Mesendoderm (in vitro differentiated cells): ENCODE measurements around the gene VWCE. TPM values are rescaled to one million over a fixed set of nuclear protein-coding genes. Genes with fewer than 3 reads are reported as not detected.

Experiments
- DNase-seq: peaks from one replicate; pipeline ENCODE4 v3.0.0; 2013
- H2AK5ac ChIP-seq: 2 replicates; pipeline ENCODE4 v1.6.1; 2013; ENCODE audit warnings: low read length, inconsistent platforms
- H2BK120ac ChIP-seq: 2 replicates; pipeline ENCODE4 v1.6.1; 2013; ENCODE audit warnings: low read depth, mild to moderate bottlenecking, low read length, moderate library complexity, mixed read lengths
- H2BK15ac ChIP-seq: replicated peaks from 2 replicates; pipeline ENCODE4 v1.6.1; 2013; ENCODE audit warnings: low read depth, mild to moderate bottlenecking, moderate library complexity
- H2BK5ac ChIP-seq: 2 replicates; pipeline ENCODE4 v1.6.1; 2013; ENCODE audit warnings: low read length, inconsistent platforms
- H3K18ac ChIP-seq: 2 replicates; pipeline ENCODE4 v1.6.1; 2013; ENCODE audit warnings: mild to moderate bottlenecking, low read length, mixed read lengths
- H3K23ac ChIP-seq: one replicate; pipeline ENCODE4 v1.6.1; 2013; ENCODE audit warnings: low read length
- H3K27ac ChIP-seq: 2 replicates; pipeline ENCODE4 v1.5.1; 2013; ENCODE audit warnings: low read depth, mild to moderate bottlenecking, inconsistent platforms, low read length, moderate library complexity
- H3K27me3 ChIP-seq: 2 replicates; pipeline ENCODE4 v1.6.1; 2013; ENCODE audit warnings: low read length, control low read depth, mild to moderate bottlenecking, inconsistent platforms; ENCODE audit not compliant: insufficient read depth, poor library complexity
- H3K36me3 ChIP-seq: 2 replicates; pipeline ENCODE4 v1.6.1; 2013; ENCODE audit warnings: low read length, inconsistent platforms; ENCODE audit not compliant: control insufficient read depth, insufficient read depth
- H3K4ac ChIP-seq: one replicate; pipeline ENCODE4 v1.6.1; 2013; ENCODE audit warnings: low read depth, mild to moderate bottlenecking, low read length, moderate library complexity
- H3K4me1 ChIP-seq: 2 replicates; pipeline ENCODE4 v1.6.1; 2013; ENCODE audit warnings: low read depth, low read length, inconsistent platforms; ENCODE audit not compliant: control insufficient read depth
- H3K4me2 ChIP-seq: 2 replicates; pipeline ENCODE4 v1.6.1; 2013; ENCODE audit warnings: low read length
- H3K4me3 ChIP-seq: 2 replicates; pipeline ENCODE4 v1.5.1; 2013; ENCODE audit warnings: mild to moderate bottlenecking, low read length
- H3K56ac ChIP-seq: one replicate; pipeline ENCODE4 v1.6.1; 2013; ENCODE audit warnings: low read length
- H3K79me1 ChIP-seq: 2 replicates; pipeline ENCODE4 v1.6.1; 2013; ENCODE audit warnings: low read length, inconsistent platforms
- H3K79me2 ChIP-seq: 2 replicates; pipeline ENCODE4 v1.6.1; 2013; ENCODE audit warnings: mild to moderate bottlenecking, low read length; ENCODE audit not compliant: control insufficient read depth, insufficient read depth
- H3K9ac ChIP-seq: 2 replicates; pipeline ENCODE4 v1.6.1; 2013; ENCODE audit warnings: low read length, inconsistent platforms
- H4K5ac ChIP-seq: one replicate; pipeline ENCODE4 v1.6.1; 2013; ENCODE audit warnings: low read length
- H4K8ac ChIP-seq: one replicate; pipeline ENCODE4 v1.6.1; 2013; ENCODE audit warnings: low read depth, mild to moderate bottlenecking, control low read depth, low read length, moderate library complexity
- WGBS: extraction: QIAGEN DNeasy Blood & Tissue Kit; methylation state at CpG from one replicate; pipeline ENCODE4 v1.1.7; 2013; ENCODE audit warnings: low lambda C conversion rate, missing lambda C conversion rate; ENCODE audit not compliant: insufficient coverage; ENCODE audit errors: extremely low coverage; 5-methylcytosine and 5-hydroxymethylcytosine counted together
- polyA plus RNA-seq, 2 experiments: library from polyadenylated mRNA; stranded (reverse); fragments of 200-250 nt; gene quantifications; one replicate each; pipeline ENCODE4 v1.2.3, GENCODE V29; 2013

VWCE gene, protein sequence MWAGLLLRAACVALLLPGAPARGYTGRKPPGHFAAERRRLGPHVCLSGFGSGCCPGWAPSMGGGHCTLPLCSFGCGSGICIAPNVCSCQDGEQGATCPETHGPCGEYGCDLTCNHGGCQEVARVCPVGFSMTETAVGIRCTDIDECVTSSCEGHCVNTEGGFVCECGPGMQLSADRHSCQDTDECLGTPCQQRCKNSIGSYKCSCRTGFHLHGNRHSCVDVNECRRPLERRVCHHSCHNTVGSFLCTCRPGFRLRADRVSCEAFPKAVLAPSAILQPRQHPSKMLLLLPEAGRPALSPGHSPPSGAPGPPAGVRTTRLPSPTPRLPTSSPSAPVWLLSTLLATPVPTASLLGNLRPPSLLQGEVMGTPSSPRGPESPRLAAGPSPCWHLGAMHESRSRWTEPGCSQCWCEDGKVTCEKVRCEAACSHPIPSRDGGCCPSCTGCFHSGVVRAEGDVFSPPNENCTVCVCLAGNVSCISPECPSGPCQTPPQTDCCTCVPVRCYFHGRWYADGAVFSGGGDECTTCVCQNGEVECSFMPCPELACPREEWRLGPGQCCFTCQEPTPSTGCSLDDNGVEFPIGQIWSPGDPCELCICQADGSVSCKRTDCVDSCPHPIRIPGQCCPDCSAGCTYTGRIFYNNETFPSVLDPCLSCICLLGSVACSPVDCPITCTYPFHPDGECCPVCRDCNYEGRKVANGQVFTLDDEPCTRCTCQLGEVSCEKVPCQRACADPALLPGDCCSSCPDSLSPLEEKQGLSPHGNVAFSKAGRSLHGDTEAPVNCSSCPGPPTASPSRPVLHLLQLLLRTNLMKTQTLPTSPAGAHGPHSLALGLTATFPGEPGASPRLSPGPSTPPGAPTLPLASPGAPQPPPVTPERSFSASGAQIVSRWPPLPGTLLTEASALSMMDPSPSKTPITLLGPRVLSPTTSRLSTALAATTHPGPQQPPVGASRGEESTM
- 7.1 TPM for polyA plus RNA-seq (2013, experiment 1 of 2)
- 6.7 TPM for polyA plus RNA-seq (2013, experiment 2 of 2)

DNA sequence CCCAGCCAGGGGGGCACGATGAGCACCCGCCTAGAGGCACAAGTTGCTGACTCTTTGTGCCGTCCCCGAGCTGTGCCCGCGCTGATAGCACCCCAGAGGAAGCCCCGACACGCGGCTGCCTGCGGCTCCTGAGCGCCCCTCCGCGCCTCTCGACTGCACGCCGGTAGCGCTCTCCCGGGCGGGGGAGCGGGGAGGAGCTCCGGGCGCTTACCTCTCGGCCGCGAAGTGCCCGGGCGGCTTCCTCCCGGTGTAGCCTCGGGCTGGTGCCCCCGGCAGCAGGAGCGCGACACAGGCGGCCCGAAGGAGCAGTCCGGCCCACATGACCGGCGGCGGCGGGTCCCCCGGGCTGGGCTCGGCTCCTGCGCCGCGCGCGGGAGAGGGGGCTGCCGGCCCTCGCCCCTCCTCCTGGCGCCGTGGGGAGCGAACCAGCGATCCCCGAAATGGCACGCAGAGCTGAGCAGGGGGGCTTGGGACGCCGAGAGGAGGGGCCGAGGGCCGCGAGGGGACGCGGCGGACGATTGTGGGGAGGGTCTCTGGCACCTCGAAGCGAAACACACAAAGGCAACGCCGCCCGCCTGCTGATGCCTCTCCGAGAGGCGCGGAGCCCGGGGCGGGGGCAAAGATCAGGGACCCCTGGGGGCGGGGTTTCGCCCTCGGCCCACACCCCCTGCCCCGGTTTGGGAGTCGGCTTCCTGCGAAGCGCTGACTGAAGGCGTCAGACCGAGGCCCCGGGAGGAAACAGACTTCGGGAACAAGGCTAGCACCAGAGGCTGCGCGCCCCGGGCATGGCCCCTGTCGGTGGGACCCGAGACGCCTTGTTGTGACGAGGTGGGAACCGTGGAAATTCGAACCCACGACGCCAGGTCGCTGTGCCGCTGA is at the start of gene VWCE:
Gene VWCE (minus strand): TSS at position 600 of the 879 bp plus-strand sequence. CDS start 279 bp downstream, at position 321.
- H3K36me3 ChIP-seq, result peaks cover 6% of the 10 kb centered on the region
- H2BK15ac ChIP-seq, result no peak within 1 kb of the TSS
- no CpG with 5 or more reads among the region's 97 CpGs for whole genome bisulfite sequencing
- peak within 1 kb of the TSS; percentile 41 for H3K27ac ChIP-seq
- peak; percentile 77 for DNase-seq
- H2BK5ac ChIP-seq, result no peak within 1 kb of the TSS
- H3K27me3 ChIP-seq, result no peaks in the 10 kb centered on the region
- H2AK5ac ChIP-seq, result no peak within 1 kb of the TSS
- H3K4ac ChIP-seq, result peak within 1 kb of the TSS; percentile 76
- H3K4me3 ChIP-seq, result peak within 1 kb of the TSS; percentile 72
- H3K9ac ChIP-seq, result peak within 1 kb of the TSS; percentile 87
- peak within 1 kb of the TSS; percentile 95 for H3K56ac ChIP-seq
- H3K79me2 ChIP-seq, result no peaks in the 10 kb centered on the region
- peak within 1 kb of the TSS; percentile 93 for H3K4me2 ChIP-seq
- H4K5ac ChIP-seq, result no peak within 1 kb of the TSS
- peak within 1 kb of the TSS; percentile 94 for H3K23ac ChIP-seq
- peak within 1 kb of the TSS; percentile 87 for H3K18ac ChIP-seq
- H3K79me1 ChIP-seq, result no peaks in the 10 kb centered on the region
- peaks cover 3% of the 10 kb centered on the region for H3K4me1 ChIP-seq
- no peak within 1 kb of the TSS for H4K8ac ChIP-seq
- no peak within 1 kb of the TSS for H2BK120ac ChIP-seq

DNA sequence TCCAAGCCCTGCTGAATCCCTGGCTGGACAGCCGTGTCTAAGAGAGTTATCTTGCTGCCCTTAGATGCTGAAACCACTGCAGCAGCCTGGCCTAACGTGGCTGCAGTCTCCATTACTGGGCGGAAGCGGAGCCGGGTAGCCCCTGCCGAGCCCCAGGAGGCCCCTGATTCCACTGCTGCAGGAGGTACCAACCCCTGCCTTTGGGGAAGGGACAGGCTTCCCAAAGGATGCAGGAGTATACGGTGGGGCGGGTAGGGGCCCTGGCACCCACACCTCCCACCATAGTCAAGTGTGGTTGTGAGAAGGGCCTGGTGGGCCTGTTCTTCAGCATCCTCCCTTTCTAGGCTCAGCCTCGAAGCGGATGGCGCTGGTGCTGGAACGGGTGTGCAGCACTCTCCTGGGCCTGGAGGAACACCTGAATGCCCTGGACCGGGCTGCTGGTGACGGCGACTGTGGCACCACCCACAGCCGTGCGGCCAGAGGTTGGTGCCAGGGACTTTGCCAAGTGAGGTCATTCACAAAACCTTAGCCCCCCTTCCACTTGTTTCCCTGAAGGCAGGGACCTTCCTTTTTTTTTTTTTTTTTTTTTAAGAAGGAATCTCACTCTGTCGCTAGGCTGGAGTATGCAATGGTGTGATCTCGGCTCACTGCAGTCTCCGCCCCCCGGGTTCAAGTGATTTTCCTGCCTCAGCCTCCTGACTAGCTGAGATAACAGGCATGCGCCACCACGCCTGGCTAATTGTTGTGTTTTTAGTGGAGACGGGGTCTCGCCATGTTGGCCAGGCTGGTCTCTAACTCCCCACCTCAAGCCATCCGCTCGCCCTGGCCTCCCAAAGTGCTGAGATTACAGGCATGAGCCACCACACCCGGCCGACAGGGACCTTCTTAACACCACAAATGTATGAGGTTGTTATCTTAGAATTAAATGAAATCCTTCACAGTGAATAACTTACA is 49.0 kb upstream of the VWCE start:
- no peak overlapping the region for H3K23ac ChIP-seq
- no peak overlapping the region for H2BK15ac ChIP-seq
- H2AK5ac ChIP-seq, result no peak overlapping the region
- no peak overlapping the region for H4K8ac ChIP-seq
- H3K27me3 ChIP-seq, result no peaks in the 10 kb centered on the region
- no peak overlapping the region for H2BK120ac ChIP-seq
- peaks cover 2% of the 10 kb centered on the region for H3K36me3 ChIP-seq
- H3K4me1 ChIP-seq, result no peaks in the 10 kb centered on the region
- H3K56ac ChIP-seq, result no peak overlapping the region
- no peaks in the 10 kb centered on the region for H3K79me1 ChIP-seq
- H3K4me2 ChIP-seq, result no peak overlapping the region
- no peak overlapping the region for H3K4ac ChIP-seq
- no peak overlapping the region for H2BK5ac ChIP-seq
- no peak overlapping the region for H4K5ac ChIP-seq
- DNase-seq, result no peak
- no peak overlapping the region for H3K27ac ChIP-seq
- WGBS, result no CpG with 5 or more reads among the region's 29 CpGs
- H3K4me3 ChIP-seq, result no peak overlapping the region
- H3K18ac ChIP-seq, result no peak overlapping the region
- H3K79me2 ChIP-seq, result no peaks in the 10 kb centered on the region
- H3K9ac ChIP-seq, result no peak overlapping the region

DNA sequence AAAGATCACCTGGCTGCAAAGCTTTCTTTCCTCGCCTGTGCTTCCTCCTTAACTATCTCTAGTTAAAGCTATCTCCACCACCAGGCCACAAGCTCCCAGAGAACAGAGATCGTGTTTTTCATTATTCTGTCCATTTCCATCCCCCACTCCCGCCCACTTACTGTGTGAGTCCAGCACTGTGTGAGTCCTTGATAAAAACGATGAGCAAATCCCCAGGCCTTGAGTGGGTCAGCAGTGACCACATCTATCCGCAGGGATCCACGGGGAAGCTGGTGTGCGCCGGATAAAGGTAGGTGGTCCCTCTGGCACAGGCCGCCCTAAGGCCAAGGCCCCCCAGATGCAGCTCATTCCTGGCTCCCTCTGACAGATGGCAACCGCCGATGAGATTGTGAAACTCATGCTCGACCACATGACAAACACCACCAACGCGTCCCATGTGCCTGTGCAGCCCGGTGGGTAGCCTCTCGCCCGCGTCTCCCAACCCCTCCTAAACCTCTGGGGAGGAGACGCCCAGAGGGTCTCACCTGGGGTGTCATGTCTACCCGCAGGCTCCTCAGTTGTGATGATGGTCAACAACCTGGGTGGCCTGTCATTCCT is 47.2 kb upstream of the VWCE start:
- no CpG with 5 or more reads among the region's 20 CpGs for WGBS
- H4K8ac ChIP-seq, result no peak overlapping the region
- H4K5ac ChIP-seq, result no peak overlapping the region
- H2BK5ac ChIP-seq, result no peak overlapping the region
- H3K27me3 ChIP-seq, result no peaks in the 10 kb centered on the region
- no peak overlapping the region for H3K9ac ChIP-seq
- no peak overlapping the region for H3K56ac ChIP-seq
- no peak overlapping the region for H2BK15ac ChIP-seq
- H3K4me2 ChIP-seq, result no peak overlapping the region
- H2BK120ac ChIP-seq, result no peak overlapping the region
- H3K79me1 ChIP-seq, result no peaks in the 10 kb centered on the region
- H3K4me1 ChIP-seq, result no peaks in the 10 kb centered on the region
- no peak overlapping the region for H3K23ac ChIP-seq
- DNase-seq, result no peak
- no peaks in the 10 kb centered on the region for H3K79me2 ChIP-seq
- H2AK5ac ChIP-seq, result no peak overlapping the region
- H3K27ac ChIP-seq, result no peak overlapping the region
- H3K4me3 ChIP-seq, result no peak overlapping the region
- no peaks in the 10 kb centered on the region for H3K36me3 ChIP-seq
- H3K4ac ChIP-seq, result no peak overlapping the region
- no peak overlapping the region for H3K18ac ChIP-seq

DNA sequence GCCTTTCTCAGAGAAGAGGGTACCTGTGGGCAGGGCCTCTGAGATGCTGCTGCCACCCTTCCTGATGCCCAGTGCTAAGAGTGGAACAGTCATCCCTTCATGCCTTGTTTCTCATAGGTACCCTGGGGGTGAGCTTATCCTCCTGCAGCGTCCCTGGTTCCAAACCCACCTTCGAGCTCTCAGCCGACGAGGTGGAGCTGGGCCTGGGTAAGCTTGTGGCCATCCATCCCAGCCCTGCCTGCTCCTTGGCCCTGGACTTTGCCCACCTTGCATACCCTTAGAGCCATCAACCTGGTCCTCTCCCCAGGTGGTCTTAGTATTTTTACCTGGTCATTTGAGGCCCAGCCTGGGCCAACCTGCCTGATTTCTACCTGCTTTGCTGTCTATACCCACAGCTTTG is 46.6 kb upstream of the VWCE start:
- Histone ChIP-seq H3K18ac (no peak overlapping the region), H3K23ac (no peak overlapping the region), H3K9ac (no peak overlapping the region), H3K4me1 (no peaks in the 10 kb centered on the region), H2AK5ac (no peak overlapping the region), H3K4me3 (no peak overlapping the region), H2BK15ac (no peak overlapping the region), H3K79me2 (no peaks in the 10 kb centered on the region), H2BK120ac (no peak overlapping the region), H4K8ac (no peak overlapping the region), H4K5ac (no peak overlapping the region), H3K4me2 (no peak overlapping the region), H3K4ac (no peak overlapping the region), H3K27me3 (no peaks in the 10 kb centered on the region), H3K36me3 (no peaks in the 10 kb centered on the region), H3K79me1 (no peaks in the 10 kb centered on the region), H3K56ac (no peak overlapping the region), H3K27ac (no peak overlapping the region), H2BK5ac (no peak overlapping the region)
- DNase-seq, result no peak
- WGBS, result no CpG with 5 or more reads among the region's 4 CpGs
